IPS DF 4.7 (cell line): ENCODE data around the gene BIRC7.

Experiments used
- DNase-seq: peaks from one replicate; pipeline ENCODE4 v3.0.0-alpha.2; 2013; ENCODE audit warnings: low spot score; ENCODE audit errors: extremely low read depth

Gene BIRC7

GRCh38 chr20:63224412-63225081 is 11.2 kb upstream of the BIRC7 start:
- DNase-seq, result no peak

- no peak for DNase-seq
Measured at GRCh38 chr20:63225082-63225454, 10.6 kb upstream of the BIRC7 start.

GRCh38 chr20:63226042-63226943 is 9.4 kb upstream of the BIRC7 start:
- no peak for DNase-seq

GRCh38 chr20:63227260-63227659 is 8.4 kb upstream of the BIRC7 start:
- DNase-seq, result no peak

GRCh38 chr20:63228806-63229205 is 6.9 kb upstream of the BIRC7 start:
- DNase-seq, result no peak

GRCh38 chr20:63230800-63231268 is 4.9 kb upstream of the BIRC7 start:
- DNase-seq, result no peak

- no peak for DNase-seq
Measured at GRCh38 chr20:63232235-63233060, 3.3 kb upstream of the BIRC7 start.

GRCh38 chr20:63233061-63233344 is 2.7 kb upstream of the BIRC7 start:
- no peak for DNase-seq

- no peak for DNase-seq
Measured at GRCh38 chr20:63233924-63234323, 1.8 kb upstream of the BIRC7 start.

- DNase-seq, result no peak
Measured at GRCh38 chr20:63234693-63235398, 859 bp upstream of the BIRC7 start.

GRCh38 chr20:63236116-63236837 is 572 bp downstream of the BIRC7 start:
- no peak for DNase-seq

GRCh38 chr20:63238031-63238430 is 2.3 kb downstream of the BIRC7 start:
- DNase-seq, result no peak

- no peak for DNase-seq
Measured at GRCh38 chr20:63238514-63239125, 2.9 kb downstream of the BIRC7 start.

- no peak for DNase-seq
Measured at GRCh38 chr20:63239431-63239830, 3.7 kb downstream of the BIRC7 start.

GRCh38 chr20:63240004-63240403 is 4.3 kb downstream of the BIRC7 start:
- DNase-seq, result no peak

- DNase-seq, result no peak
Measured at GRCh38 chr20:63241272-63241671, 5.6 kb downstream of the BIRC7 start.

- no peak for DNase-seq
Measured at GRCh38 chr20:63242736-63243135, 7.0 kb downstream of the BIRC7 start.

GRCh38 chr20:63243604-63244247 is 8.0 kb downstream of the BIRC7 start:
- DNase-seq, result no peak

GRCh38 chr20:63244468-63244867 is 8.8 kb downstream of the BIRC7 start:
- DNase-seq, result no peak
